PC-3 (cell line): Measurements from ENCODE around the gene MTRFR. TPM values are rescaled to one million over a fixed set of nuclear protein-coding genes. Genes with fewer than 3 reads are reported as not detected.

ENCODE experiments used
- ATAC-seq: fragments of 200-7000 bp; cut with Tn5 transposase; 2 replicates; pipeline ENCODE4 v1.9.1; 2020; ENCODE audit warnings: mild to moderate bottlenecking, moderate library complexity
- BruUV-seq: library from RNA; stranded (reverse); fragments of 400-500 nt; replicated peaks from 2 replicates; lab custom pipeline; 2021; lab: Mats Ljungman, UMichigan
- CTCF ChIA-PET: fragments of 300-600 bp; sonication (Branson Sonifier 250); formaldehyde crosslinking; loops from one replicate; lab custom pipeline; 2022; ENCODE audit warnings: antibody characterized with exemption; lab: Charles Lee
- POLR2A ChIA-PET: fragments of 300-600 bp; sonication (Branson Sonifier 250); formaldehyde crosslinking; loops from one replicate; lab custom pipeline; 2022; ENCODE audit warnings: antibody characterized with exemption; ENCODE audit not compliant: unreplicated experiment; lab: Charles Lee
- DNase-seq: peaks from one replicate; pipeline ENCODE4 v3.0.0-alpha.2; 2015
- H2AFZ ChIP-seq: fragments of 300-600 bp; sonication (generic); 2 replicates; pipeline ENCODE4 v1.6.0; 2016; ENCODE audit warnings: antibody characterized with exemption, low read length
- H3F3A ChIP-seq: fragments of 300-600 bp; sonication (generic); one replicate; pipeline ENCODE4 v1.6.0; 2017; ENCODE audit warnings: antibody characterized with exemption, low read length, control low read depth, mild to moderate bottlenecking; ENCODE audit not compliant: unreplicated experiment
- H3K27ac ChIP-seq: fragments of 300-600 bp; sonication (generic); 2 replicates; pipeline ENCODE4 v1.5.1; 2016; ENCODE audit warnings: mild to moderate bottlenecking, low read length
- H3K27me3 ChIP-seq: fragments of 300-600 bp; sonication (generic); 2 replicates; pipeline ENCODE4 v1.6.1; 2016; ENCODE audit warnings: low read length, mixed read lengths
- H3K36me3 ChIP-seq: fragments of 300-600 bp; sonication (generic); 2 replicates; pipeline ENCODE4 v1.6.1; 2016; ENCODE audit warnings: low read depth, mixed run types, low read length, mixed read lengths
- H3K4me1 ChIP-seq: fragments of 300-600 bp; sonication (generic); 2 replicates; pipeline ENCODE4 v1.5.1; 2016; ENCODE audit warnings: low read length; ENCODE audit not compliant: insufficient read depth
- H3K4me2 ChIP-seq: fragments of 300-600 bp; sonication (generic); 2 replicates; pipeline ENCODE4 v1.6.0; 2016; ENCODE audit warnings: low read length
- H3K4me3 ChIP-seq: fragments of 300-600 bp; sonication (generic); 2 replicates; pipeline ENCODE4 v1.5.1; 2016; ENCODE audit warnings: mild to moderate bottlenecking, low read length, mixed read lengths
- H3K79me2 ChIP-seq: fragments of 300-600 bp; sonication (generic); 2 replicates; pipeline ENCODE4 v1.6.1; 2017; ENCODE audit warnings: low read length, mixed read lengths
- H3K9ac ChIP-seq: fragments of 300-600 bp; sonication (generic); 2 replicates; pipeline ENCODE4 v1.6.0; 2016; ENCODE audit warnings: mild to moderate bottlenecking, low read length
- H3K9me2 ChIP-seq: fragments of 300-600 bp; sonication (generic); replicated peaks from 2 replicates; pipeline ENCODE4 v1.6.1; 2016; ENCODE audit warnings: mixed run types, low read length, mixed read lengths
- H3K9me3 ChIP-seq: fragments of 300-600 bp; sonication (generic); 2 replicates; pipeline ENCODE4 v1.6.1; 2016; ENCODE audit warnings: low read length, mixed read lengths
- H4K20me1 ChIP-seq: fragments of 300-600 bp; sonication (generic); 2 replicates; pipeline ENCODE4 v1.6.1; 2016; ENCODE audit warnings: low read length, mixed read lengths
- CTCF ChIP-seq: fragments of 300-600 bp; sonication (generic); conservative IDR thresholded peaks from 2 replicates; pipeline ENCODE4 v1.5.1; 2017; ENCODE audit warnings: antibody characterized with exemption, low read depth, mild to moderate bottlenecking, low read length
- EZH2 ChIP-seq: fragments of 300-600 bp; sonication (generic); IDR thresholded peaks from one replicate; pipeline ENCODE4 v1.6.1; 2017; ENCODE audit warnings: antibody characterized with exemption, mild to moderate bottlenecking, low read length; ENCODE audit not compliant: unreplicated experiment
- EZH2phosphoT487 ChIP-seq: fragments of 300-600 bp; sonication (generic); IDR thresholded peaks from 2 replicates; pipeline ENCODE4 v1.6.1; 2018; ENCODE audit warnings: mild to moderate bottlenecking, antibody characterized with exemption, low read length, borderline replicate concordance
- intact Hi-C: fragments of 100-400 bp; cut with micrococcal nuclease; formaldehyde crosslinking; loops from 2 replicates; pipeline ENCODE4 v1.9.0; 2023
- total RNA-seq: library from RNA; depleted of rRNA; stranded (reverse); fragments of >200 nt; gene quantifications from 2 replicates; pipeline ENCODE4 v1.2.3, GENCODE V29; 2014

The MTRFR gene
- total RNA-seq, 1 experiment from 2014 or later = 23.2 TPM

GRCh38 chr12:123265851-123266678 lies 32.8 kb downstream of the MTRFR start:
- CTCF ChIA-PET = no interaction called here
- Histone ChIP-seq H3K27ac (no peak overlapping the region), H3K79me2 (peaks cover 36% of the 10 kb centered on the region)

GRCh38 chr12:123266679-123267277 lies 33.5 kb downstream of the MTRFR start:
- H2AFZ ChIP-seq = no peak overlapping the region
- H3K4me2 ChIP-seq = no peak overlapping the region
- H3K4me3 ChIP-seq = no peak overlapping the region
- no peak overlapping the region for H3K9ac ChIP-seq
- intact Hi-C loops = no loop called here
- H3K9me3 ChIP-seq = no peaks in the 10 kb centered on the region
- no peaks in the 10 kb centered on the region for H4K20me1 ChIP-seq
- no peaks in the 10 kb centered on the region for H3F3A ChIP-seq
- peaks cover 14% of the 10 kb centered on the region; the same call in 1 of the 2 replicates for H3K36me3 ChIP-seq
- H3K4me1 ChIP-seq = peaks cover 6% of the 10 kb centered on the region
- peaks cover 36% of the 10 kb centered on the region for H3K79me2 ChIP-seq
- DNase-seq (no peak), ATAC-seq (no peak)
- no peaks in the 10 kb centered on the region for H3K9me2 ChIP-seq
- CTCF ChIA-PET = no interaction called here
- no peak for TF ChIP-seq CTCF
- TF ChIP-seq EZH2 = no peak
- TF ChIP-seq EZH2phosphoT487 = no peak
- H3K27me3 ChIP-seq = no peaks in the 10 kb centered on the region
- H3K27ac ChIP-seq = no peak overlapping the region
- BruUV-seq = no TSS peak
- POLR2A ChIA-PET = no interaction called here

More at GRCh38 chr12:123265851-123266678, 32.8 kb downstream of the MTRFR start:
- H3K9me3 ChIP-seq = no peaks in the 10 kb centered on the region
- no peak overlapping the region for H2AFZ ChIP-seq
- H3K36me3 ChIP-seq = peaks cover 20% of the 10 kb centered on the region
- no peak overlapping the region for H3K4me2 ChIP-seq
- no peaks in the 10 kb centered on the region for H3F3A ChIP-seq
- H3K27me3 ChIP-seq = no peaks in the 10 kb centered on the region
- POLR2A ChIA-PET = no interaction called here
- TF ChIP-seq EZH2 = no peak
- no peak for TF ChIP-seq EZH2phosphoT487
- no peak for TF ChIP-seq CTCF
- H3K4me3 ChIP-seq = no peak overlapping the region
- H3K4me1 ChIP-seq = peaks cover 6% of the 10 kb centered on the region
- ATAC-seq (no peak), DNase-seq (no peak)
- H4K20me1 ChIP-seq = no peaks in the 10 kb centered on the region
- no TSS peak for BruUV-seq
- intact Hi-C loops = no loop called here
- no peak overlapping the region for H3K9ac ChIP-seq
- no peaks in the 10 kb centered on the region for H3K9me2 ChIP-seq
